H54 (cell line): ENCODE results near the gene LLGL2.

Experiments
- DNase-seq: peaks from one replicate; pipeline ENCODE4 v3.0.0; 2011; ENCODE audit warnings: low spot score, mixed read lengths; ENCODE audit not compliant: insufficient read length
- FAIRE-seq: peaks from 3 replicates; lab custom pipeline; 2011; peaks lifted over from hg19 to GRCh38; lab: Jason Lieb, UNC
- POLR2A ChIP-seq: IDR thresholded peaks from 2 replicates; pipeline ENCODE4 v1.6.1; 2011; ENCODE audit warnings: low read depth, mild to moderate bottlenecking, low read length

Gene LLGL2

GRCh38 chr17:75507733-75508719 lies 17.5 kb upstream of the LLGL2 start:
- peak; percentile 84 for DNase-seq
- no peak for FAIRE-seq

GRCh38 chr17:75508931-75509361 lies 16.6 kb upstream of the LLGL2 start:
- no peak for DNase-seq
- no peak for TF ChIP-seq POLR2A
- FAIRE-seq = no peak

More at GRCh38 chr17:75507733-75508719, 17.5 kb upstream of the LLGL2 start:
- no peak for TF ChIP-seq POLR2A

GRCh38 chr17:75509528-75510258 lies 15.8 kb upstream of the LLGL2 start:
- no peak for FAIRE-seq
- TF ChIP-seq POLR2A = no peak
- no peak for DNase-seq

GRCh38 chr17:75511270-75511609 lies 14.3 kb upstream of the LLGL2 start:
- FAIRE-seq (no peak), DNase-seq (no peak)
- no peak for TF ChIP-seq POLR2A

GRCh38 chr17:75511610-75512575 lies 13.6 kb upstream of the LLGL2 start:
- FAIRE-seq = no peak
- no peak for TF ChIP-seq POLR2A
- DNase-seq = no peak

- no peak for FAIRE-seq
- DNase-seq = no peak
- no peak for TF ChIP-seq POLR2A
These were observed 12.4 kb upstream of the LLGL2 start for GRCh38 chr17:75512926-75513640.

- no peak for FAIRE-seq
- no peak for TF ChIP-seq POLR2A
These were observed 11.9 kb upstream of the LLGL2 start for GRCh38 chr17:75513641-75514000.

GRCh38 chr17:75514299-75514918 lies 11.1 kb upstream of the LLGL2 start:
- no peak for TF ChIP-seq POLR2A
- FAIRE-seq (no peak), DNase-seq (no peak)

More at GRCh38 chr17:75513641-75514000, 11.9 kb upstream of the LLGL2 start:
- no peak for DNase-seq

GRCh38 chr17:75514919-75515495 lies 10.5 kb upstream of the LLGL2 start:
- TF ChIP-seq POLR2A = no peak
- DNase-seq (no peak), FAIRE-seq (no peak)

- DNase-seq (peak; percentile 100), FAIRE-seq (no peak)
- TF ChIP-seq POLR2A = no peak
These were observed 9.8 kb upstream of the LLGL2 start, which contains the start of gene CASKIN2 for GRCh38 chr17:75515496-75516254. Gene CASKIN2, minus strand, starts transcription at chr17:75515537. Its CDS starts 1,733 bp downstream, at chr17:75513804.

- DNase-seq (peak; percentile 99), FAIRE-seq (no peak)
- TF ChIP-seq POLR2A = peak; percentile 73
These were observed 9.3 kb upstream of the LLGL2 start, which contains the start of gene TSEN54 for GRCh38 chr17:75516255-75516618. Gene TSEN54, plus strand, starts transcription at chr17:75516528. Its CDS starts 33 bp downstream, at chr17:75516561.
